GM03348 (cell line): ENCODE data around the gene NPAS3.

Experiments used
- DNase-seq: peaks from one replicate; pipeline ENCODE4 v3.0.0; 2012; ENCODE audit warnings: low spot score

The NPAS3 gene

DNA sequence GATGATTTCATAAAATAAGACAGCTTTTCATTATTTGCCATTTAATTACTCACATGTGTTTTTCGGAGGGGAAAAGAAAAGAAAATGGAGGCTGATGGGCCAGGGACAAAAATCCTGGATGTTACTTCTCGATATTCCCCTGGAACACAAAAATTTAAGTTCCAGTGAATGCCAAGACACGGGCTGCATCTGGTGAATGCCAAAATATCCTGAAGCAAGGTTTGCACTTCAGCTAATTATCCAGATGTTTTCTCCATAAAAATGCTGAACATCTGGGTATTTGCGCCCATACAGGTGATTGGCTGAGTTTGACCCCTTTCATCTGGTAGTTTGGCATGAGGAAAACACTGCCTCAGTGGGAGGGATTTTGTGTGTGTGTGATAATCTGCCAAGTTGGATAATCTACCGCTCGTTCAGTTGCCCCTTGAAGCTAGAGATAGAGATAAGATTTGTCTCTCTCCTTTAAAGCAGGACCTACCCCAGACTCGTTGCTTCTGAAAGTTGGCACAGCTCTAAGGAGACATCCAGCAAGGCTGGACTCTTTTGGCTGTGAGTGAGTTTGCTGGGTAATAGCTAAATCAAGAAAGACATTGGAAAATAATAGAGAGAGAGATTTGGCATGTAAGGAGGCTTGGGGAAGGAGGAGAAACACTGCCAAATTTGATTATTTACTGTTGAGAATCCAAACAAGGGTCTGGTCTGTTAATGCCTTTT, 622.2 kb downstream of the NPAS3 start:
- DNase-seq = no peak

DNA sequence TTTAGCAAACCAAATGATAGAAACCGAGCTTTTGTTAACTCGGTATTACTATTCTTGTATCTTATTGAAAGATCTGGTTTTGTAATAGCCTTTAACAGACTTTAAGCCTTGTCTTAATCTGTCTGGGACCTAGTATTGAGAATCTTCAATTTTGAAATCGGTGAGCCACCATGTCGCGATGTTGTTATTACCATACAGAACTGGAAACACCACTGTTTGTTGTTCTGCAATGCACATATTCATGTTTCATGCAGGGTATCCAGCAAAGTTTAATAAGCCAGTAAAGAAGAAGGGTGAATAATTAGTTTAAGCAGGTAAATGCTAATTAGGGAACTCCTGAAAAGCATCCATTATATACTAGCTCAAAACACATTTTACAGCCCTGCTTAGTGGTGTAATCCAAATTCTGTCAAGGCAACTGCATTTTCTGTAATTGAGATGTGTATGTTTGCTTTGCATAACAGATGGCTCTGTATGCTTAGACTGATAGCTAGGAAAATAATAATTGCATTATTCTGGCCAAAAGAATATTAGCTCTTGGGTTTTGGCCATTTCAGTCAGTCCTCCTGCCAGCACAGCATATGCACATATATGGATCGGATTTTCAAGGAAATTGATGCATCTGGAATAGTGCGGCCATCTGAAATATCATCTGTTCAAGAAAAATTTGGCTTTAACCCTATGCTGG, 623.0 kb downstream of the NPAS3 start:
- no peak for DNase-seq

DNA sequence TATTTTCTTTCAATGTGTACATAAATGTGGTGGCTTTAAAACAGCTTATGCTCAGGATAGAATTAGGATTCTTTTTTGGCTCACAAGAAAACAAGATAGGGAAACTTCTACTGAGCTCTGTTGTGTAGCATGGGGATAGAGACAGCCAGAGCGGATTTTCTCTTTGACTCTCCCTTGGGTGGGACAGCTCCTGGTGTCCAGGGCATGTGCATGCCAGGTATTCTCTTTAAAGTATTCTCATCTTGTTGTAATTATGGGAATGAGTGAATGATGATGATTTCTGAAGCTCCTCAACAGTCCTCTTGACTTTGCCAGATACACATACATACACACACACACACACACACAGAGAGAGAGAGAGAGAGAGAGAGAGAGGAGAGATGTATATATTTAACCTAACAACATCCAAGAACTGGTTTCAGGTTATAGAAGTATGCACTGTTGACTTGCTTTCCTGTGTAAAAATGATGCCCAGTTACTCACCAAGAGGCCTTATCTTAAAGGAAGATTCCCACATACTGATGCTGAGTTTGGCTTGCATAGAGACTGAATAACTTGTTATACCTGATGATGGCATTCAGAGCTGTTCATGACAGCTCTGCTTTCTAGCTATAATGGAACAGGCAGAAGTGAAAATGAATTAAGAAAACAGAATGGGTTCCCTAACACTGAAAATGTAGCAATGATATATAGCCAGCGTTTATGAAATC, 624.7 kb downstream of the NPAS3 start:
- DNase-seq = no peak

DNA sequence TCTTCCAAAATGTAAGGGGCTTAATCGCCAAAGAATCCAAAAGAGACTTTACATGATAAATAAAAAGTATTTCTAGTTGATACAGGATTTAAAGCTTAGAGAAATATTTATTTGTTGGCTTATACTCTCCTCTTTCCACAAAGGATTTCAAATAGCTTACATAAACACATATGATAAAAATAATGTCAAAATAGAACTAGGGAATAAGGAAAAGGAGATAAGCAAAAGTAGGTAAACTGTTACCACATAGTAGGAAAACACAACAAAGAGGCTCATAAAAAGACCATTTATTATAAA, 625.2 kb downstream of the NPAS3 start:
- no peak for DNase-seq

DNA sequence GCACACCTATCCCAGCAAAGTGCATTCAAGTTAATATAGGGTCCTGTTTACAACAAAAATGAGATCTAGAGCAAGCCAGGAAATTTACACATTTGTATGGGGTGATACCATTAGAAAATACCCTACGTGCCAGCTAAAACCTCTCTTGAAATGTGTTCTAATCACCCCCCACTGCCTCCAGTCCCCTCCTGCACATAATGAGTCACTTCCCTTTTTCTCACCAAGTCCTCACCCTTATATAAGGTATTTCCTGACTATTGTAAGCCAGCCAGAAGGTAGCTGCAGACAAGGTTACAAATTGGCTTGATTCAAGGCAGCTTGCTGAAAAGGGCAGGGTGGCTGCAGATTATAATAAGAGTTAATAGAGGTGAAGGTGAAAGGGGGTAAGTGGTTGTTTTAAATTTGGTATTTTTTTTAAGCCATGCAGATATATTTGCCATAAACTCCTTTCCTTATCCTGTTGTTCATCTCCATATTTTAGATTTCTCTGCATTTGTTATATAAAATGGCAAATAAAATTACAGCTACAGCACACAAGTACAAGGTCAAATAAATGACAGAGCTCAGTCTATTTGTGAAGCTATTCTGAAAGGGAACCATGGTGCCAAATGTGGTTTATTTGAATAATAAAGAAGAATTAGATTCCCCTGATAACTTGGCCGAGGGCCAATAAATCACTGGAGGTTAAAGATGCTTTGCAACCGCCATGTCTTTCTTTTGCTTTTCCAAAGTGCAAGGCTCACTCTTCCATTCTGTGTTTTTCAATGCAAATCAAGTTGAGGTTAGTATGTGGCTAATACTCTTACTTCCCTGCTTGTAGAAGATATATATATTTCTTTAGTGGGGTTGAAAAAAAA, 626.3 kb downstream of the NPAS3 start:
- no peak for DNase-seq

DNA sequence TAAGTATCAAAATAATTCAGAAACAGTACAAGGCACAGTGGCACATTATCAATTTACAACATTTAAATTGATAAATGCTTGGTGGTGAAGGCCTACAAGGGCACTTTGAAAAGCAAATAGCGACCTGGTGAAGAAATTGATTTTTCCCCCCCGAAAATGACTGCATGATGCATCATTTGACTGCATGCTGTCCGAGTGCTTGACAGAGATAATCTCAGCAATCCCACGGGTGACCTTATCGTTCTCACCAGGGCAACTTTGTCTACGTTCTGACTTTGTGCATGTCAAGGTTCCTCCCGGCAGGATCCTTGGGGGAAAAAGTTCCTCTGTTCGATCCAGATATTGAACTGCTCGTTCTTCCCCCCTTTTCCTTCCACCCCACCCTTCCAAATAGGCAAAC, 627.4 kb downstream of the NPAS3 start:
- no peak for DNase-seq

DNA sequence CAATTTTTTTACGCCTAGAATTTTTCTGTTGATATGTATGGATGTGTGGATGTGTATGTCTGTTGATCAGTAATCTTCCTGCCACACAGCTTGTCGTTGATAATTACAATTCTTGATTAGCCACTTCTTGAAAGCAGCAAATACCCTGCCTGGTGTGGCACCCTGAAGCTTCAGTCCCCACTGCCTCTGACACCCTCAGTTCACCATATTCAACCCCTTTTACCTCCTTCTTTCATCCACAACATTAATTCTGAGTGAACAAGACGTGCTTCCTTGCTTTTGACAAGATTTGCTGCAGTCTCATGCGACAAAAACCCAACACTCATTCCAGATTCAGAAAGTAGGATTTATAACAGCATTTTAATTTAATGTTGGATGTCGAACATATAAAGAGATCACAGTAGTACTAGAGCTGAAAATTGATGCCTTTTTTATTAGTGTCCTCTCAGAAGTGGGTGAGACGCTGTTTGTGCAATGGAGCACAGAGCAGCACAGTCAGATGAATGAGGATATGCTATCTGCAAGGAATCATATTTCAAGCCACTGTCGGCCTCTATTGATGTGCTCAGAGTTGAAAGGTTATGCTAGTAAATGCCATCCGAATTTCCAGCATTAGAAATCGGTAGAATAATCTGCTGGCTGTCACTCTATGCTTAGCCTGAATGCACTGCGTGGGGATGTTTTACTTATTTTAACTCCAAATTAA, 628.5 kb downstream of the NPAS3 start:
- DNase-seq = no peak

DNA sequence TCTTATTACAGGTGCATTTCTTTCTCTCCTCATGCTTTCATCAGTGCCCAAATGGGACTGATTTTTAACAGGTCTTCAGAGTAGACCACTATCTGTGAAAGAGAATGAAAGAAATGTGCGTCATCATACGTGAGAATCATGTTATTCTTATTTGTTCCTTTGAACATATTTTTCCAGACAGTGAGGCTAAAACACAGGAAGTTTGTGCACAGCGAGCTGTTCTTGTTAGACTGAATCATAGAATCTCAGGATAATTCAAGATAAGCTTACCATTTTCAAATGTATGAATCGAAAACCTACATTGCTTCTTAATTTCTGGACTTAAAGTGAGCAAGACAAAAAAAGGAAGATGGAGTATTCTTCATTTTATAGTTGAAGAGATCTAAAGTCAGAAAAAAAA, 629.1 kb downstream of the NPAS3 start:
- no peak for DNase-seq

DNA sequence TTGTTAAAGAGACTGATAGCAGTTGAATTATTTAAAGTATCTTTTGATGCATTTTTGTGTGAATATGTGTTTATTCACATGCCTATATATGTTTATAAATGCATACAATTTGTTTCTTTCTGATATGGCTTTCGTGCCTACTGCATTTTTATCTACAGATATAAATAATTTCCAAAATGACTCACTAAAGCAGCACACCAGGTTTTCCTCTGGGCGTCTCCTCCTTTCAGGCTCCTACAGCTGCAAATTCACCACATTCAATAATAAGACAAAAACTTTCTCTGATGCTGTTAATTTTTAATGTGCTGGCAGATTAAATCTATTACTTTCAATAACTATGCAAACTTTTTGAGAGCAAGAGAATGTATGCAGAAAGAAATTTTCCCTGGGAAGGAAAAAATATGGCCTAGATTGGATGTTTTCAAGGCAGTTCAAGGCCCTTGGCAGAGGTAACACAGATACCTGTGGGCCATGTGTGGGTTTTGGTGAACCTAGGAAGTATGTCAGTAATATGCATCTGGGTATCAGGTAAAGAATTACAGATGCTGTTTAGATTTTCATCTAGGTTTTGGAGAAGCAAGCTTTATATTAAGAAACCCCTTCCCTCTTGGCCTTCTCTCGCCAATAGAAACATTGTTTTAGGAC, 630.4 kb downstream of the NPAS3 start:
- DNase-seq = no peak

DNA sequence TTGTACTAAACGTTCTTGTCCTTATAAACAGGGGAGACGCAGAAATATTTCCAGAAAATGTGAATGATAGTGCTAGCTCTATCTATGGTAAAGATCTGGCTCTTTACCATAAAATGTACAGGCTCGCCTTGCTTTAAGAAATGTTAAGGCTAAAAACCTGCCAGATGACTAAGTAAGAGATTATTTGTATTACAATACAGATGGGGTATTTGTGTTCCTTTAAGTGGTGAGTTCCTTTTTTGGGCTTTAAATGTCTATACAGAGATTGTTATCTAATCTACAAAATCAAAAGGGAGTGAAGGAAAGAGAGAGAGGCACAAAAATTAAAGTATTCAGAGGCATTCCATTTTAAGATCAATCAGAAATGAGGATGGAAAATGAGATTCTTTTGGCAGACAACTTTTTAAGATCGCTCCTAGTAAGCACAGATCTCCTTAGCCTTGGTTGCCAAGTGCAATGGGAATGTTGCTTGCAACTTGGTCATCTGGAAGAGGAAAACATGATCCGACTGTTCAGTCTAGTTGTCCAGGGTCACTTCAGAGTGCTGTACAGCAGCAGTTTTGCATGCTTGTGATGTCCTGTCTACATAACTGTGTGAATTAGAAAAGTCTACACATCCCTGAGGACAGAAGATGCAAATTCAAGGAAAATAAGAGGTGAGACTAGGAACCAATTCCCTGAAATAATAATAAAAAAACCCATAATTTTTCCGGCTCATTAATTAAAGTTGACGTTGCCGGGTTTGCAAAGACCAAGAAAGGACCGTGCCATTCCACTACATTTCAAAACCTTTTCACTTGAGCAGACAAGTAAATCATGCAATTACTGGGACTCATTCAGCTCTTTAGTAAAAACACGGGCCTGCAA, 631.4 kb downstream of the NPAS3 start:
- DNase-seq = no peak

DNA sequence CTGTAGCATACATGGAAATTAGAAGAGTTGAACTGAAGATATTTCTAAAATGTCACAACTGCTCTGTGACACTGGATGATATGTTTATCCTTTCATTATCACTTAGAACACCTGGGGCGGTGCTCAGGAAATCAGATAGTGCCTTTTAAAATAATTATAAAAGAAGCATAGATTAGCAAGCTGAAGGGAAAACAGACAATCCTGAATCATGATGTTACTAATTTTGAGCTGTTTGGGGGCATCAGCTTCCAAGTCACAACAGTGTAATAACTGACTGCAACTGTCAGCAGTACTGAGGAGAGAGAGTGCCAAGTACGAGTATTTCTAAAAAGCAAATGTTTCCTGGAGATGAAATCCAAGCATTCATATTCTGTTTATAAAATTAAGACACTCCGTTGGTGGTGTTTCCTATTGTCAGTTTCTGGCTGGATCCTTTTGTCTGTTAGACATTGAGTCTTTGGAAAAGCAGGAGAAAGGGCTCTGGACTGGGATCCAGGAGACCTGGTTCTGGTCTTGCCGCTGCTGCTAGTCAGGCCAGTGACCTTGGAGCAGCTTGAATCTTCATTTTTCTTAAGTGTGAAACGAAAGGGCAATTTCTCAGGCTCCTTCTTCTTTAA, 632.1 kb downstream of the NPAS3 start:
- no peak for DNase-seq

DNA sequence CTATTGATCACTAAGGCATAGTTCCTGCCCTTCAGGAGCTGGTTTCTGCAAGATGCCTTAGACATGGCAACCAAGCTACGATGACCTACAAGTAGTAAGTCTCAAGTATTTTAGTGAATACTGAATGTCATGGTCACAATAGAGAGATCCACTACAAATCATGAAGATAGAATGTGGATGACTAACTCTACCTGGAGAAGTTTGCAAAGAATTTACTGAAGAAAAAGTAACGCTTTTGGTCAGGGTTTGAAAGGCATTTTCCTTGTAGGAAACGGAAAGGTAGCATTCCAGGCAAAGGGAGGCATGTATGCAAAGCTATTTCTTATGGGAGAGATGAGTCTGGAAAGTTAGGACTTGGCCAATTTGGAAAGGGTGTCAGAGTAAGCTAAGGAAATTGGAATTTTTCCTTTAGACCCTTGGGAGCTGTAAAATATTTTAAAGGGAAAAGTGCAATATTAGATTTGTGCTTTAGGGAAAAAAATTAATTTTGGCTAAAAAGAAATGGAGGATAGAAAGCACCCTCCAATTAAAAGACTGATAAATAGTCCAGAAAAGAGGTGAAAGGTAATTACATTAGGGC, 634.7 kb downstream of the NPAS3 start:
- DNase-seq = no peak

DNA sequence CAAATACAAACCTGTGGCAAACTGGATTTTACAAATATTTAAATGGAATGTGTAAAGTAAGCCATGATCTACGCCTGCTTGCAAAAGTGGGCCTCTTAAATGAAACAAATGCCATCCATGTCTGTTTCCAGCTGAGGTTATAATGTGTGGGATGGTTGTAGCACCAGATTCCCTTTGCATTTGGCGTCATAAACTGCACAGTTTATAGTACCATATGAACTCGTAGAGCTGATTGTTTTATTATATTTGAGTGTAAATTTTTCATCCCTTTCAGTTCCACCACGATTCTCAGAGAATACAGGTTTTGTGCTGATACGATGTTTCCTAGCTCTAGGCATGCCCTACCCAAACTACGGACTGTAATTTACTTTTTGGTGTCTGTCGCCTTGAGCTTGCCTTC, 637.3 kb downstream of the NPAS3 start:
- DNase-seq = no peak

DNA sequence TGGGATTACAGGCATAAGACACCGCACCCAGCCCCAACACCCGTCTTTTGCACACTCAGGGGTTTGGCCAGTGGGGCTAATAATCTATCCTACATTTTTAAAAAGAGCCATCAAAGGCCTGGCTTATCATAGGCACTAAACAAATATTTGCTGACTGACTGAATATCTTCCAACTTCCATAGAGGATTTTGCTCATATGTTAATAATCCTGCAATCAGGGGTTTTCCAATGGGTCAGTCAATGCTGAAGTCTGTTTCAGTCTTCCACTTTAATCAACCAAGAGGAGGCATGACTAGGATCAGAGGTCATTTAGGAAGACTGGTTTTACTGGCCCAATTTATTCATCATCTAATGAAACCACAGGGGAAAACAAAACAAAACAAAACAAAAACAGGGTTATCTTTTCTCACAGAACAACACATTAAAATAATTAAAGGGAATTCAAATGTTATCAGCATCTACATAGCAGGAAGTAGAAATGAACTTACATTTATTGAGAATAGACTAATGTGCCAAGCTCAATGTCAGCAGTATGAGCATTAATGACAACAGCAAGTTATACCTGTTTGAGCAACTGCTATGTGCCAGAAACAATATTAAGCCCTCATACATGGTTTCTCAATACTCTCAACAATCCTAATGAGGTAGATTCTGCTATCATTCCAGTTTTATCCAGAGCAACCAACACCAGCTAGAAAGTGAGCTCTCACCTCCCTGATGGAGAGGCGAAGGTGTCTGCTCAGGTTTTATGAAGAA, 640.0 kb downstream of the NPAS3 start:
- DNase-seq = no peak

DNA sequence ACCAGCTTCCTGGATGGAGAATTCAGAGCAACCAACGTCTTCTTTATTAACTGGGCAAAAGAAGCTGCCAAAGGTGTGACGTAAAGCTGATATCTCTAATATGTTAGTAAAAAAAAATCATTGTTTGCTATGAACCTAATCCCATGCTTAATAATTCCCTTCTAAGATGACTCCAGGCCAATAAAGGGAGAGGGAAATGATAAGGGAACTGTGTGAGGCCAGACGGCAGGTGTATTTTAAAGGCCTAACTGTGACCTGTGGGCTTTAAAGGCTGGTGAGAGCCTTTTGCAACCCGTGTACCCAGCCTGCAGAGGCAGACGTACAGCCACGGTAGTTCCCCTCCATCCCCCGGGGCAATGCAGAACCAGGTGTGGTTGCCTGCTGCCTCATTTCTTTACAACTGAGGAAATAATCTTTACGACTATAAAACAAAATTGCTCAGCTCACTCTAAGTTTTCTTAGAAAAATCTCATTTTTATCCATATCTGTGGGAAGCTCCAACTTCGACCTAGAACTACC, 641.6 kb downstream of the NPAS3 start:
- no peak for DNase-seq

DNA sequence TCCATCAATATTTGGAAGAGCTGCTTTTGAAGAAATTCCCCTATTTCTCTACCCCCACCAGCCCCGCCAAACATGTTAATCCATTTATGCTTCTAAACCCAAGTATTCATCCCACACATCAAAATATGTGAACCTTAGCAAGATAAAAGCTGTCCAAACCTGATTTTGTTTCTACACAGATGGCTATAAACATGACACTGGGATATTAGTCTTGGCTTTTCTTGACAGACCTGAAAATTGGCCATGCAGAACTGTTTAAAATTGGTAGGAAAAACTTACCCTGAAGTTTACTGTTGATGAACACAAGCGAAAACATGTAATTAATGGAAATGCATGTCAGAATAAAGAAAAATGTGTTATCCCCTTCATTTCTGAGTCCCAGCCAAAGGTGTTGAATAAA, 642.2 kb downstream of the NPAS3 start:
- DNase-seq = no peak

DNA sequence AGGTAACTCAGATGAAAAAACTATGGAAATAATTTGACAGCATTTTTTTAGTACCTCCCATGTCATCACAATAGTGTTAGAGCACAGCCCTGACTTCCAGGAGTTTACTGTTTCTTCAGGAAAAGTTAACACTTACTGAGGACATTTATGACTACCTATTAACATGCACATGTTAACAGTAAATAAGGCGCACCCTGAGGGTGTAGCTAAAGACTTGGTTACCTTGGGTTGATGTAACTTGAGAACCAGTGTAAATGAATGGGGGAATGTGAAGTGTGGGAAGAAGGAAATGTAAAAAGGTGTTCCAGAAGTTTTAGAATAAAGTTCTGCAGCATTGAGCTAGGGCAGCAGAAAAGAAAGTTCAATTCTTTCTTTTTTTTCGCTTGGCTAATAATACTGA, 646.0 kb downstream of the NPAS3 start:
- DNase-seq = no peak

DNA sequence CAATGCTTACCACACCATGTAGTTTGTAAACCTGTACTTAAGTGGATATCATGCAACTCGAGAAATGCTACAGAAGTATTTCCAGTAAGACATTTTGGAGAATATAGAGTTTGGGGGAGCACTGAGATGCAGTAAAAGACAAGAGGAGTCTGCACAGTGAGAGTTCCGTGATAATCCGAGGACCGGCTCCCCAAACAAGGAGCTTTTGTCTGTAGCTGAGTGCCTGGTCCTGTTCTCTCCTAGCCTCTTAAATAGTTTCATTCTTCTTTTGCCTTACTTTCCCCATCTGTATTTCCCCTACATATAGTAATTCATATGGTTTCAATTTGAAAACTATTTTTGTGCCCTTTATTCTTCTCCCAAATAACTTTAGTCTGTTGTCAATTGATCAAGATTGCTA, 648.1 kb downstream of the NPAS3 start:
- no peak for DNase-seq

DNA sequence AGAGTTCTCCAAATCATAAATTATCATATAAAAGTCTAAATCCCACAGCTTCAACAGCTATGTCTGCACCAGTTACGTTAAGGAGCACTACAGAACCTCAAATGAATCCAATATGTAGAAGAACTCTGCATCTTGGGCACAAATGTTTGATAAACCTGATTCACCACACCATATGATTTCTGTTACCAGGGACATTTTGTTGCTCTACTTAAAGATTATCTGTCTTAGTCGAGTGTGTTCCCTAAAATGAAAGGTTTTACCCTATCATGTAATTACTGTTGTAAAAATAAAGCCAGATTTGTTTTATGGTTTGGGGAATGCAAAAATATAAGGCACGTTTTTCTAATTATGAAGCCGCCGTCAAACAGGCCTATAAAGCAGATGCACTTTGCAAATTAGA, 649.1 kb downstream of the NPAS3 start:
- DNase-seq = no peak
